Measurements from ENCODE around the gene DAPL1.

GRCh38 chr2:158822193-158822592 lies 27.1 kb downstream of the DAPL1 start:
- TF ChIP-seq CTCF (IDR thresholded peaks at IDR 0.05; ENCODE audit: poor library complexity, severe bottlenecking) (no peak), TAF1 (IDR thresholded peaks at IDR 0.05; ENCODE audit: low read depth) (no peak)
